Stimulated activated CD4-positive, alpha-beta T cell treated with anti-CD3 and anti-CD28 coated beads, Interleukin-4, amount 100 ng/mL, for 4 hours (primary cell): ENCODE results near the gene DAB2IP.
A peak's percentile ranks its signal among the peaks of the same experiment; 100 is the strongest.

Experiments
- DNase-seq, 2 experiments: peaks; one replicate each; pipeline ENCODE4 v3.0.0-alpha.2; 2020

DAB2IP gene

DNA sequence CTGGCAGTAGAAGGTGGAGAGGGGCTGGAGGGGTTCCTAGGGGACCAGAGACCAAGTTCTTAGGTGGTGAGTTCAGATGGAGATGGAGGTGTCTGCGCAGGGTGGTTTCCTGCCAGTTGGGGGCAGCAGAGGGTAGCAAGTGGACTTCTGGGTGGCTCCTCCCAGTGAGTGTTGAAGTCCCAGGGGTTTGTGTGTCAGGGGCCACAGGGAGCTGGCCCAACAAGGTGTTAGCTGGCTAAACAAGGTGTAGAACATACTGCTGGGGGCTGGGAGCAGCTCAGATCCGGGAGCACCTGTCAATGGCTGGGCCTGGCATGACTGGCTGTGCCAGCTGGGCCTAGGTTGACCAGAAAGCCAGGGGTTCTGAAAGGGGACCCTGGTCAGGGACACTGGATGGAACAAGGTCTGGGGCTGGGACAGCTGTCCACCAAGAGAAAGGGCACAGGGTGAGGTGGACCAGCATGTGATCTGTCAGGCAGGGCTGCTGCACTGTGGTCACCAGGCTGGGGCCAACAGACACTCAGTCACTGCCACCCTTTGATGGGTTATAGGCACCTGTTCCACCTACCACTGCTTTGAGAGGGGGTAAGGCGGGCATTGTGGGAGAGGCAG lies 35.6 kb downstream of the DAB2IP start:
- peak in 1 of 2 experiments; percentile 40 for DNase-seq

DNA sequence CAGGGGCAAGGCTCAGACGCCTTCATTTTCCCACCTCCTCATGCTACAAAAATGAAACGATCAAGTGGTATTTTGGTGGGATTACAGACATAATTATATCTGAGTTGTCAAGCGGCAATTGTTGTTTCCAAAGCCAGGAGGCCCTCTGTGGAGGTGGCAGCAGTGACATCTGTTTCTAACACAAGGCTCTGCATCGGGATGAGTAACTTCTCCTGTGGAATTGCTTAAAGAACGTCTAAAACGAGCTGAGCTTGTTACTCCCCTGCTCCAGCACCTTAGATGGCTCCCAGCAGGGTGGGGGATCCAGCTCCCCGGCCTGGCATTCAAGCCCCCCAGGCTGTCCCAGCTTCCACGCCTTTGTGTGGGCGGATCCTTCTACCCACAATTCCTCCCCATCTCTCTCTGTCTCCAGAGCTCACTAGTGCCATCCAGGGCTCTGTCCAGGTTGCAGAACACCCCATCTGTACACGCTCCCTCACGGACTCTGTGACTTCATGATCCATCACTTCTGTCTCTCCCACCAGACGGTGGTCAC lies 36.8 kb downstream of the DAB2IP start:
- no peak for DNase-seq

- DNase-seq: no peak
Measured at GRCh38 chr9:121688681-121689080, 37.2 kb downstream of the DAB2IP start.

DNA sequence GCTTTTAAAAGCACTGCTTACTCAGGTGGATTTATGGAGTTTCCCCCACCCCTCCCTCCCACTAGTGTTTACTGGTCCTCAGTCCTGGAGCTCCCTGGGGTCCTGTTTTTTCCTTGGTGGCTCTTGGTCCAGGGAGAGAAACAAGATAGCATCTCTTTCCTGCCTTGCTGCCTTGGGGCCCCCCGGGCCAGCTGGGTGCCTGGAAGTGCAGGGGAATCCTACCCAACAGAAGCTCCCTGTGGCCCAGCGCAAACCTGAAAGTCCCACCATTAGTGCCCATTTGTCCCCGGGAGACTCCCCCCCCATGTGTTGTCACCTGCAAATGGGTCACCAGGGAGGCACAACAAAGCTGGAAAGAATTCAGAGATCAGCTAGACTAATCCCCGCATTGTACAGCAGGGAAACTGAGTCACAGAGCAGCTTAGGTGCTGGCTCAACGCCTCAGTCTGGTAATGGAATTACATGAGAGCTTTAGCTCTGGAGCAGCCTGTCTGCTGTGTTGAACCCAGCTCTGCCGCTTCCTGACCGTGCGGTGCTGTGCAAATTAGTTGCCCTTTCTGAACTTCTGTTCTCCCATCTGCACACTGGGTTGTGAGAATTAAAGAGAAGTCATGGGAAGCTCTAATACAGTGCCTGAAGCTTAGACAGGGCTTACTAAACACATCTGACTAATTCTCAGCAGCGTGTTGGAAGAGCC lies 38.2 kb downstream of the DAB2IP start:
- DNase-seq: no peak

GRCh38 chr9:121690316-121690715 lies 38.9 kb downstream of the DAB2IP start:
- DNase-seq: no peak

GRCh38 chr9:121690766-121691165 lies 39.3 kb downstream of the DAB2IP start:
- DNase-seq: no peak

- DNase-seq: no peak
Measured at GRCh38 chr9:121691890-121692289, 40.5 kb downstream of the DAB2IP start.

DNA sequence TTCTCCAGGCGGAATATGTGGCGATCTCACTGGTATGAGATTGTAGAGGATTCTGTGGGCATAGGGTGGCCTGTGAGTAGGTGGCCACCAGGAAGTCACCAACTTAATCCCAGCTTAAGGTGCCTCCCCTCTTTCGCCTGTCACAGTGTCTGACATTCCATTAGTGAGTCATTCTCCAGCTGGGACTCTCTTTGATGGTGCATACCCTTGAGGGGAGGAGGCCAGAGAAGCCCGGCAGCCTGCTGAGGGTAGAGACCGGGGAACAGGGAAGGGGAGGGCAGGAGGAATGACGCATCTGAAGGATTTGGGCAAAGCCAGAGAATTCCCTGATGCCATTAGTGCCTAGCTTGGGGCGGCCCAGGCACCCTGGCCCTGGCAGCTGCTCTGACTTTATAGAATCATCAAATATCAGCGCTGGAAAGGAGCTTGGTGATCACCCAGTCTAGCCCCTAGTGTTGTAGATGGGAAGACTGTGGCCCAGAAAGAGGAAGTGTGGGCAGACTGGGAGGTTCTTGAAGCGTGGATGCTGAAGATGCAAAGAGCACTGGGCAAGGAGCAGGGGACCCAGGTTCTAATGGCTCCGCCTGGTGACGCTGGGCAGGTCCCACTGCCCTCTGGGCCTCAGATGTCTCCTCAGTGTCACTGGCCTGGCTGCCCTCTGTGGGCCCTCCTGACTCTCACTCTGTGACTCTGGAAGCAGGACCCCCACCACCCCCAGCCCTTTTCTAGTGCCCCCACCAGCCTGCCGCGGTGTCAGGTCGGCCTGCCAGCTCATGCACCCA lies 41.4 kb downstream of the DAB2IP start:
- no peak for DNase-seq

DNA sequence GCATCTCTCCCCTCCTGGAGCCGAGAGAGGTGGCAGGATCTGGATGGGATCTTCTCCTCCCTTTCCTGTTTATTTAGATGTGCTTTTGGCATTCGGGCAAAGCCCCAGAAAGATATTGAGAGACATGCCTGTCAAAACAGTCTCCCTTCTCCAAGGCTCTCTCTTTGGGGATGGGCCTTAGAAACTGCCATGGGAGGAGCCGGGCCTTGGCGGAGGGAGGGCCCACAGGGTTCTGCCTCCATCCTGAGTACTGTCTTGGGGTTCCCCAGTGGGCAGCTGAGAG lies 41.9 kb downstream of the DAB2IP start:
- no peak for DNase-seq

DNA sequence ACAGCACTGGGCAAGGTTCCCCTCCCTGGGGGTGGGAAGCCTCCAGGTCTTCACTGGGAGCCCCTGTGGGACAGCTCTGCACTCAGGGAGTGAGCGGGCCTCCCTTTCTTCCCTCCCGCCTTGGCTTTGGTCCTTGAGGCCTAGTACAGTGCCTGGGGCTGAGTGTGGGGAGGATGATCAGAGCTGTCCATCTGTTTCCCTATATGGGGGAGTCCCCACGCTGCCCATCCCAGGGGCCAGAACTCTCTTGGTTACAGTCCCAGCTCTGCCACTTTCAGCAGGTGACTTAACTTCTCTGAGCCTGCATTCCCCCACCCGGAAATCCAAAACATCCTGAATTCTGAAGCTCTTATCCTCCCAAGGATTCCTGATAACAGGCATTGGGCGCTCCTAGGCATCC lies 42.6 kb downstream of the DAB2IP start:
- no peak for DNase-seq

- no peak for DNase-seq
Measured at GRCh38 chr9:121694600-121694999, 43.2 kb downstream of the DAB2IP start.

GRCh38 chr9:121696930-121697329 lies 45.5 kb downstream of the DAB2IP start:
- DNase-seq: no peak

- peak in 1 of 2 experiments; percentile 10 for DNase-seq
Measured at GRCh38 chr9:121698627-121699570, 47.5 kb downstream of the DAB2IP start.

DNA sequence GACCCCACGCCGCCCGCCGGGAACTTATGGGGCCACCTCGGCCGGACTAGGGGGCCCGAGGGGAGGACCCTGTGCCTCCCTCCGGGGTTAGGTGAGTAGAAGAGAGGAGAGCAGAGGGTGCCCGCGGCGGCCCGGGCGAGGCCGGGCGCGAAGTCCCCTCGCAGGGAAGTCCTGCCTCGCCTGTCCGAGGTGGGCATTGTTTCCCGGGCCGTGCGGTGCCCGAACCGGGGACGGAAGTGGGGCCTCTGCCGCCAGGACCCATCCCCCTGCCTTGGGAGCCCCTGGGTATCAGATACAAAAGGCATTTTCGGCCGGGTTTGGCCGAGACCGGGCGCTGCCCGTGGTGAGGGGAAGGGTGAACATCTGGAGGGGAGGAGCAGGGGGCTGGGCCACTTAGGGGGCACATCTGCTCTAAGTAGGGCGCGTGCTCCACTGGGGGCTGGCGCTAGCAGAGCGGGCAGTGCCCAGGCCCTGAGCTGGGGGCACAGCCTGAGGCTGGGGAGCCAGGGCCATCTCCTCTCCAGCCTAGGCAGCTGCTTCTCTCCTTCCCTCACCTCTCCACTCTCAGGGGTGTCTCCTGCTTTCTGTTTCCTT lies 48.2 kb downstream of the DAB2IP start:
- DNase-seq: no peak

- no peak for DNase-seq
Measured at GRCh38 chr9:121700165-121700831, 48.9 kb downstream of the DAB2IP start.

GRCh38 chr9:121700832-121701419 lies 49.5 kb downstream of the DAB2IP start:
- DNase-seq: no peak

GRCh38 chr9:121701736-121702261 lies 50.4 kb downstream of the DAB2IP start:
- no peak for DNase-seq

DNA sequence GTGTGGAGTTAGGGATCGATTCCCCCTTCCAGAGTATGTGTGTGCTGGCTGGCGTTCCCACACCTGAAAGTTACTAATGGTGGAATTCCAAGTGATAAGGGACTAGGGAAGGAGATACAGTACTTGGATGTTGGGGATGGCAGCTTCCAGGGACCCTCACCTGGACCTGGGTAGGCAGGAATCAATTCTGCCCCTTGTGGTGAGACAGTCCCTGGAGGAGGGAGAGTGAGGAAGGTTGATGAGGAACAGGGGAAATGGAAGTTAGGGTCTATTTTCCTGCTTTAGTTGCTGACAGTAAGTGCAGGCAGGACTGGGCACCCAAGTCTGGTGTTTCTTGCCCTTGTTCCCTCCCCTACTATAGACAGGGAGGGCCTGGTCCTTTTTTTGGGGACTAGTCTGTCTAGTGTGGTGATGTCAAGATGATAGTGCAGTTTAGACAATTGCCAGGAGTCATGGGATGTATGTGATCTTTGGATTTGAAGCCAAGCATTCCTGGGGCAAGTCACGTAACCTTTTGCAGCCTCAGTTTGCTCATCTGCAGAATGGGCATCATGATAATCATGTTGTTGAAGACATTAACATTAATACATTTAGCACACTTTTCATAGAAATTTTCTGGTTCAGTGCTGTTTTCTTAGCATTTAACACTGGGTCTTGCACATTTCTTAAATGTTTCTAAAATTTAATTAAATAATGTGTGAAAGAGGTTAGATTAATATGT lies 51.7 kb downstream of the DAB2IP start:
- DNase-seq: no peak

GRCh38 chr9:121704281-121704680 lies 52.8 kb downstream of the DAB2IP start:
- DNase-seq: no peak

GRCh38 chr9:121706149-121706750 lies 54.8 kb downstream of the DAB2IP start:
- DNase-seq: no peak
